HG02678 (cell line): ENCODE results near the gene ETV3.
A peak's percentile ranks its signal among the peaks of the same experiment; 100 is the strongest.

Source experiments
- ATAC-seq: cut with Tn5 transposase; IDR thresholded peaks from one replicate; pipeline ENCODE4 v1.9.1; 2021; ENCODE audit warnings: mild to moderate bottlenecking, moderate library complexity; ENCODE audit not compliant: unreplicated experiment

The ETV3 gene

DNA sequence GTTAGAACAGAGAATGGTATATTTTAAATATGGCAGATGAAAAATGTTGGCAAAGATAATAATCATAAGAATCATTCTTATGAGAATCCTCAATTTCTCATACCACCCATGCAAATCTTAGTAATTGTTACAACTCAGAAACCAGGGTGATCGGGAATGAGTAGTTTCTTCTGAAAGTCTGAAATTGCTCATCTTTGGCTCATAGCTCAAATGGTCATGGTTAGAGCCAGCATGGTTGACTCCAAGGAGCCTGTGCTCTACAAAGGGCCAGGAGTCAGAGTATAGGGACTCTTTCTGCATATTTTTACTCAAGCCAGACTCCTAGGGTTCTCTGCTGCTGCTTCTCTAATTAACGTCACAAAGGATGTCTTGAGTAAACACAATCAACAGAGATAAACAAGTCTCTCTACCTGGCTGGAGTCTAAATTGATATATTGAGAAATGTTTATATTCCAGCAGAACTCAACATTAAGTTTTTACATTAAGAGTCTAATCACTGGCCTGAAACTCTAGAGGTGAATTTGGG is 1.9 kb upstream of the ETV3 start:
- no peak for ATAC-seq

GRCh38 chr1:157139052-157139715 is 989 bp upstream of the ETV3 start:
- no peak for ATAC-seq

DNA sequence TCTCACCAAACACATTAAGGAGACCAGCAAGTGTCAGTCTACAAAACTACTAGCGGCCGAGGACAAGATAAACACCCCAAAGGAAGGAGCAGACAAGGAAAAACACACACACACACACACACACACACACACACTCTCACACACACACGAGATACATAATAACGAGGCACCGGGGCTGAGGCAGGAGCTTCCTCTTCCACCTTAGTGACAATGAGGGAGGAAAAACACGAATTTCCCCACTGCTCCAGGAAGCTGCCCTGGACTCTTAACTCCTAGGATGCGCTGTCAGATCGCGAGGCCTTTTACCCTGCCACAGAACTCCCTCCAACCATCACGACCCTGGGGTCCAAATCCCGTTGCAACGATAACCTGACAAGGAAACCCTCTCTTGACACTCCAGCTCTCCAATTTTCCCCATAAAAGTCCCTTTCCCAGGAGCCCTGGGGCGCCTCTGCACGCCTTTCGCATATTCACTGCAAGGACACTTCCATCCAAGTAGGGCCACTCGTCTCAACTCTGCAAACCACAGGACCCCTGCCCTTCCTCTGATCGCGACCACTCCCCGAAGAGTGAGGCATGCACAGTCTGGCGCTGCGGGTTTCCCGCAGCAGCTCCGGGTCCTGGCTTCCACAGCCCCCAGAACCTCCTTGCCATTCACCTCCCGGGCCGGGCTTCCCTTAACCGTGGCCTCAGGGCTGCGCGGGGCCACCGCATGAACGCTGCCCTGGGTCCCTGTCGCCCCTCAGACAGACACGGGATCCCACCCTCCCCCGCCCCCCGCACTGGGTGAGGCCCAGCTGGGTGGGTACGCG is 581 bp downstream of the ETV3 start:
- ATAC-seq: peak; percentile 2

DNA sequence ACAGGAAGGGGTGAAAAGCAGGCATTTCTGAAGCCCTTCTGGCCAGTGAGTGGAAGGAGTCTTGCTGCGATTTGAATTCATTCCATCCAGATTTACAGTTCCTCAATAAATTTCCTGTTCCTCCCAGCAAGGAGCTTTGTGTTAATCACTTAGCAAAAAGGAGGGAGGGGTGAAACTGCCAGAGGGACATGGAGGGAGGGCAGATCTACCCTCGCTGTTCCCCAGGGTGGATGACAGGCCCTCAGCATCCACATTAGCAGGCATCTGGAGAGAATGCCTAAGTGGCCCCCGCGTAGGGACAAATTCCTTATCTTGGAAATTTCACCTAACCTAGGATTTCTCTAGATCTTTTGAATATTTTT is 1.2 kb downstream of the ETV3 start:
- ATAC-seq: no peak

DNA sequence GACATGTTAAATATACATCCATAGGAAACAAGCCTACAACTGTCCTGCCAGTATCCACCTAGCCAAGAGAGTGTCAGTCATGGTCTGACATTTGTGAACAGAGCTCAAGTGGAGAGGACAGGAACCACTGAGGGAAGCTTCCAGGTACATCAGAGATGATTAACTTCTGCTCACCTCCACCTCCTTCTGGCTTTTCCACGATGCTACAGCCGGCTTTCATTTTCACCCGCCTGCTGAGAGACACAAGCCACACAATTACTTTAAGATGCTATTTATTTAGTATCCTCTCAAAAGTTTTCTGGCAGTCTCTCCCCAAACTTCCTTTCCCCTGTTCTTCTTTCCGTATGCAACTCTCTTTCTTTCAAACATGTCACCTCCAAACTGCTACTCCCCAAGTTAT is 2.1 kb downstream of the ETV3 start:
- ATAC-seq: no peak

DNA sequence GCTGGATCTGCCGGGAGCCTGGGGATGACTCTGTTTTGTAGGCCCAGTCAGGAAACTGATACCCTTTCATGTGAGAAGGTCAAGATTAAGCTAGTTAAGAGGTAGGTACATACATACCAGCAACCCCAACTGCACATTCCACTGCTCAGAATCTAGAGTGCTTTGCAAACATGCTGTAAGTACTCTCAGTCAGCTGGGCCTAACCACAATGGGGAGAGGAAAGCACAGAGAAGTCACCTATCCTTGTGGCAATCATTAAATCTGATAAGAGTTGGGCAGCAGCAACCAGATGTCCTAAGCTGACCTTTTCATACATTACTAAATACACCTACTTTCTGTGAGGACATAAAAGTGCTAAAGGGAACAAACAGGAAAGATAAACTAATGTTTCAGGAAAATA is 2.5 kb downstream of the ETV3 start:
- no peak for ATAC-seq

- ATAC-seq: no peak
Observed at GRCh38 chr1:157135070-157135469, 3.1 kb downstream of the ETV3 start.

GRCh38 chr1:157134442-157134841 is 3.8 kb downstream of the ETV3 start:
- ATAC-seq: no peak

- no peak for ATAC-seq
Observed at GRCh38 chr1:157133426-157133825, 4.8 kb downstream of the ETV3 start.

- no peak for ATAC-seq
Observed at GRCh38 chr1:157132616-157133167, 5.5 kb downstream of the ETV3 start.

GRCh38 chr1:157132111-157132510 is 6.1 kb downstream of the ETV3 start:
- ATAC-seq: no peak

- ATAC-seq: no peak
Observed at GRCh38 chr1:157131281-157131680, 6.9 kb downstream of the ETV3 start.

DNA sequence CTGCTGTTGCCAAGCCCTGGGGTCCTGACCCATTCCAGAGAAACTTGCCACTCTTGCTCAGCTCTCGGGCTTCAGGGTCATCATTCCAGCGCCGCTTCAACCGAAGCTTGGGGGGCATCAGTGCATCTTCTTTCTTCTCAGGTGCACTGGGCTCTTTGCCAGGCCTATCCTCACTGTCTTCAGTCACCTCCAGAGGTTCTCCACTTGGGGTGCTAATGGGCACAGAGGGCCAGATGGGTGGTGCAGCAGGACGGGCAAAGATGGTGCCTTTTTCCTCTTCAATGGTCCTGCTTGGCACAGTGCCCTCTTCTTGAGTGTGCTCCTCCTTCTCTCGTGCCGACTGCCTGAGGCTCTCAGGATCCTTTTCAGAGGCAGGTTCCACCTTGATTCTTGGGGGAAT is 13.3 kb downstream of the ETV3 start:
- no peak for ATAC-seq

- ATAC-seq: no peak
Observed at GRCh38 chr1:157119448-157119847, 18.7 kb downstream of the ETV3 start.

- no peak for ATAC-seq
Observed at GRCh38 chr1:157119008-157119407, 19.2 kb downstream of the ETV3 start.

DNA sequence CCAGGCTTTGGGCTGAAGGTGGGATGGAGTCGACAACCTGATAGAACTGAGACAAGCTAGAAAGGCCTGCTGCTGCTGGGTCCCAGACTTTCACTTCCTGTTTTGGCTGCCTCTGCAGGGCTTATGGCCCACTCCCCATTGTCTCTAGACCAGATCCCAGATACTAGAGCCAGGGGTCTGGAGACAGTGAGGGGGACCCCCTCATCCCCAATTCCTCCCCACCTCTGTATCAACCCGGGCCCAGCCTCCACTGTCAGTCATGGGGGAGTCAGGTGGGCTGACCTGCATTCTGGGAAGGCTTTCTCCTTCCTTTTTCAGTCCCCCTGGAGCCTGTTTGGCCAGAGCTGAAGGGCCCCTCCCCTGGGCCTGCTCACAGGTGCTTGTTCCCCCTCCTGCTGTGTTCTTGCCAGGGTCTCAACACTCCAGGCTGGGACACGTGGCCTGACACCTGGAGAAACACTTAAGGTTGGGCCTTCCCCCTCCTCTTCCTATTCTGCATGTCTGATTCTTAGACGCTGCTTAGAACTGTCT is 20.6 kb downstream of the ETV3 start:
- peak; percentile 68 for ATAC-seq

GRCh38 chr1:157116737-157117103 is 21.5 kb downstream of the ETV3 start:
- no peak for ATAC-seq

DNA sequence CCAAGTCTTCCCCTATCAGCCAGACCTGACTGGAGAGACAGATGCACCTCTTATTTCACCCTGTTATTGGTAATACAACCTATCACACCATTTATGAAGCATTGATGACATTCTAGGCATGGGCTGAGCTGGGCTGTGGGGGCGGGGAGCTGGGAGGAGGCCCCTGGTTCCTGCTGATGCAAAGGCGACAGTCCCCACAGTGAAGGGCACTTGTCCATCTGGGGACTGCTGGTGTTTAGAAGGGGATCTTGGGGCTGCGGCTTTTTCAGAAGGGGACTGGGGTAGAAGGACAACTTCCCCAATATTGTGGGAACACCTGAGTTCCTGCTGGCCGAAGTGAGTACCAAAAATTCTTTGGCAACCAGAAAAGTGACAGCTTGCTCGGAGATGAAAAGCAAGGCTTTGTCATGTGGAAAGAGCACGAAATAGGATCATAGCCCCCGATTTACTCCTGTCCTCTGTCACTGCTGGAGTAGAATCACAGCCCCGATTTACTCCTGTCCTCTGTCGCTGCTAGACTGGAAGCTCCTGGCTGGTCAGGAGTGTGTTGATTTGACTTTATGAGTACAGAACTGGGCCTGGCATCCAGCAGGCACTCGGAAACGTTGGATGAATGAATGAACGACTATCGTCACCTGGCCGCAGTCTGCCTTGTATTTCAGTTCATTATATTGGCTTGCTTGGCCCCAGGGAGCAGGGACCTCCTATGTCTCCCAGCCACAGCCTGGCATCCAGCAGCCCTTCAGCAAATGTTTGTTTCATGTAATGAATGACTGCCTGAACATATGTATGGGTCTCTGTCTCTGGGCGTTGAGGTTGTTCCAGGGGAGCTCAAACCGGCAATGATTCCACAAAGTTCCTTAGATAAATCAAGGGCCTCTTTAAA is 22.1 kb downstream of the ETV3 start:
- no peak for ATAC-seq

DNA sequence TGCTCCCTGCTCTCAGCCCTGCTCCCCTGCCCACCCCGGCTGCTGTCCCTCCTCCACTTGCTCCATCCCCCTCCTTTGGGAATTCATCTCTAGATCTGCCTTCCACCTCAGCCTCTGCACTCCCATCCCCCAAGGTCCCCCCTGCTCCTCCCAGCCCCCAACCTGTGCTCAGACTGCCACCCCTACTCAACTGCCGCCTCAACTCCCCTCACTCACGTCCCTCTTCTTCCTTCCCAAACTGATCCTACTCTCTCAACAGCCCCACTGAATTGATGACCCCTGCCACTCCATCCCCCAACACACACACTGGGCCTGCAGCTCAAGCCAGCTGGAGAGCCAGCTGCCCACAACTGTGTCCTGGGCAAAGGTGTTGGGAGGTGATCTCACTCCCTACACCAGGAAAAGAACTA is 22.8 kb downstream of the ETV3 start:
- ATAC-seq: no peak

- ATAC-seq: no peak
Observed at GRCh38 chr1:157114183-157115121, 23.7 kb downstream of the ETV3 start.
